ENCODE measurements around the gene EFS.

Gene EFS

GRCh38 chr14:23389396-23389795 is 24.4 kb upstream of the EFS start:
- TF ChIP-seq TAF1 (IDR thresholded peaks at IDR 0.05; ENCODE audit: borderline replicate concordance, insufficient read depth, low read length) (no peak), FOXP2 (optimal IDR thresholded peaks at IDR 0.05; ENCODE audit: borderline replicate concordance, extremely low read depth, extremely low read length, insufficient read depth) (no peak), POLR2AphosphoS5 (IDR thresholded peaks at IDR 0.05; ENCODE audit: low read depth, low read length) (no peak), REST (IDR thresholded peaks at IDR 0.05; ENCODE audit: insufficient read depth in 1 of 2, low read depth in 2 of 2, low read length in 2 of 2) (no peak), SIN3A (IDR thresholded peaks at IDR 0.05; ENCODE audit: borderline replicate concordance, insufficient read depth, low read length) (no peak)

GRCh38 chr14:23388996-23389395 is 24.0 kb upstream of the EFS start:
- TF ChIP-seq TAF1 (IDR thresholded peaks at IDR 0.05; ENCODE audit: borderline replicate concordance, insufficient read depth, low read length), result no peak
- no peak for TF ChIP-seq REST (IDR thresholded peaks at IDR 0.05; ENCODE audit: insufficient read depth in 1 of 2, low read depth in 2 of 2, low read length in 2 of 2)
- TF ChIP-seq POLR2AphosphoS5 (IDR thresholded peaks at IDR 0.05; ENCODE audit: low read depth, low read length), result no peak

GRCh38 chr14:23387916-23388882 is 23.2 kb upstream of the EFS start:
- no peak for TF ChIP-seq FOXP2 (optimal IDR thresholded peaks at IDR 0.05; ENCODE audit: borderline replicate concordance, extremely low read depth, extremely low read length, insufficient read depth)
- no peak for TF ChIP-seq POLR2AphosphoS5 (IDR thresholded peaks at IDR 0.05; ENCODE audit: low read depth, low read length)
- no peak for TF ChIP-seq REST (IDR thresholded peaks at IDR 0.05; ENCODE audit: insufficient read depth in 1 of 2, low read depth in 2 of 2, low read length in 2 of 2)
- no peak for TF ChIP-seq TAF1 (IDR thresholded peaks at IDR 0.05; ENCODE audit: borderline replicate concordance, insufficient read depth, low read length)

- TF ChIP-seq TAF1 (IDR thresholded peaks at IDR 0.05; ENCODE audit: borderline replicate concordance, insufficient read depth, low read length), result no peak
- TF ChIP-seq FOXP2 (optimal IDR thresholded peaks at IDR 0.05; ENCODE audit: borderline replicate concordance, extremely low read depth, extremely low read length, insufficient read depth), result no peak
- TF ChIP-seq SIN3A (IDR thresholded peaks at IDR 0.05; ENCODE audit: borderline replicate concordance, insufficient read depth, low read length), result no peak
- no peak for TF ChIP-seq POLR2AphosphoS5 (IDR thresholded peaks at IDR 0.05; ENCODE audit: low read depth, low read length)
- TF ChIP-seq REST (IDR thresholded peaks at IDR 0.05; ENCODE audit: insufficient read depth in 1 of 2, low read depth in 2 of 2, low read length in 2 of 2), result no peak
Observed at GRCh38 chr14:23386999-23387398, 22.0 kb upstream of the EFS start.
